Activated naive CD4-positive, alpha-beta T cell (primary cell): ENCODE data around the gene CKAP5.

Experiments
- DNase-seq, 4 experiments: peaks; one replicate each; lab custom pipeline; 2025; lab: John Stamatoyannopoulos, UW

Gene CKAP5

DNA sequence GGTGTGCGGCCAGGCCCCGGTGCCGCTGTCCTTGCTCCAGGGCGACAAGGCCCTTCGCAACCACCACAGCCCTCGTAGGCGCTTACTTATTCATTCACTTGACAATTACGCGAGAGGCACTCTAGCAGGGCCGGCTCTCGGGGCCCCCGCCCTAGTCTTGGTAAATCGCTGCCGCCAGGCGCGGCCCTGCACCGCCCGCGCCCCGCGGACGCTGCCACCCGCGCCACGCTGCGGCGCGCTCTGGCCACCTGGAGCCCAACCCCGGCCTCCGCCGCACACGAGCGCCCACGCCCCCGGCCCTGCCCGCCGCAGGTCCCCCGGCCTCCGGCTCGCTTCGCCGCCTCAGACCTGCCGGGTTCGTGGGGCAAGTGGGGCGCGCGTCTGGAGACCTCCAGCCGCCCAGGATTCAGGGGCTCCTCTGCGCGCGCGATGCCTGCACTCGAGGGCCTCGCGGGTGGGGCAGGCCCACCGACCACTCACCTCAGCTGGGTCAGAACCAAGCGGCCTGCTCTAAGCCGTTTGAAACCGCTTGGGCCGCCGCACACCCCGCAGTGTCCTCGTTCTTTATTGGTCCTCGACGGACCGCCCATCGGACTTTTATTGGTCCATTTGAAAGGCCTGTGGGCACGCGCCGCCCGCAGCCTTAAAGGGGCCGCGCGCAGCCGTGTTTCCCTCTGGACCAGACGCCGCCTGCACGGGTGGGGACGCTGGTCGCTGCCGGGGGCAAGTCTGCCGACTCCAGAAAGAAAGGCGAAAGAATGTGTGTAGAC, at the start of gene CKAP5:
CKAP5 (minus strand) TSS at position 541 of the 770 bp plus-strand sequence. CDS start 25,049 bp downstream, outside the sequence.
- DNase-seq = peak; percentile 66 to 75 (median 70)

GRCh38 chr11:46895821-46896220, 49.7 kb upstream of the CKAP5 start:
- DNase-seq = no peak

DNA sequence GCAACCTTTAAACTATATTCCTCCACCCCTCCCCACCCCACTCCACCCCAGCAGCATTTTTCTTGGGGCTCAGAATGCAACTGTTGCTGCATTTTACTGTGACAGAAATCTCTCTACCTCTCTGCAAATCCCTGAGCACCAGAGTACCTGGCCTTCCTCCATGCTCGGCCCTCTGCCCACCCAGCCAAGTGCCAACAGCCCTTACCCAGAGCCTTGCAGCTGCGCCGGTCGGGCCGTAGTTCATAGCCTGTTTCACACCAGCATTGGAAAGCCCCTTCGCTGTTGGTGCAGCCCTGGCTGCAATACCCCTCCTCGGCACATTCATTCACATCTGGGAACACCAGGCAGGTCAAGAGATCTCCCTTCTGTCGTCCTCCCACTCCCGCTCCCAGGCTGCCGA, 48.9 kb upstream of the CKAP5 start:
- DNase-seq = no peak

DNA sequence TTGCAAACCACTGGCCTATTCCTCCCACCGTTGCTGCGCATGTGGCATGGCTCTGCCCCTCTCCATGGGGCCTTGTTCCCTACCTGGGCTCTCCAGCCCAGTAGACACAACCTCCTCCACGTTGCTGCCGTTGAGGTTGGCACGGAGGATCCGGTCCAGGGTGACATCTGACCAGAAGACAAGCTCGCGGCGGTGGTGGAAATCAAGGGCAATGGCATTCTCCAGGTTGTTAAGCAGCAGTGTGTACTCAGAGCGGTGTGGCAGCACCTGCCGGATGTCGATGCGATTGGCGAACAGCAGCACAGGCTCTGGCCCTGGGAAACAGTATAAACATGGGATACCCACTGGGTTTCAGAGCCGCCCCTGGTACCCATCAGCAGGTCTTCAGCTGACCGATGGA, 48.4 kb upstream of the CKAP5 start:
- no peak for DNase-seq

- DNase-seq = no peak
Observed at GRCh38 chr11:46892838-46893237, 46.8 kb upstream of the CKAP5 start.

- DNase-seq = no peak
Observed at GRCh38 chr11:46892109-46892508, 46.0 kb upstream of the CKAP5 start.

GRCh38 chr11:46890665-46891064, 44.6 kb upstream of the CKAP5 start:
- DNase-seq = no peak

DNA sequence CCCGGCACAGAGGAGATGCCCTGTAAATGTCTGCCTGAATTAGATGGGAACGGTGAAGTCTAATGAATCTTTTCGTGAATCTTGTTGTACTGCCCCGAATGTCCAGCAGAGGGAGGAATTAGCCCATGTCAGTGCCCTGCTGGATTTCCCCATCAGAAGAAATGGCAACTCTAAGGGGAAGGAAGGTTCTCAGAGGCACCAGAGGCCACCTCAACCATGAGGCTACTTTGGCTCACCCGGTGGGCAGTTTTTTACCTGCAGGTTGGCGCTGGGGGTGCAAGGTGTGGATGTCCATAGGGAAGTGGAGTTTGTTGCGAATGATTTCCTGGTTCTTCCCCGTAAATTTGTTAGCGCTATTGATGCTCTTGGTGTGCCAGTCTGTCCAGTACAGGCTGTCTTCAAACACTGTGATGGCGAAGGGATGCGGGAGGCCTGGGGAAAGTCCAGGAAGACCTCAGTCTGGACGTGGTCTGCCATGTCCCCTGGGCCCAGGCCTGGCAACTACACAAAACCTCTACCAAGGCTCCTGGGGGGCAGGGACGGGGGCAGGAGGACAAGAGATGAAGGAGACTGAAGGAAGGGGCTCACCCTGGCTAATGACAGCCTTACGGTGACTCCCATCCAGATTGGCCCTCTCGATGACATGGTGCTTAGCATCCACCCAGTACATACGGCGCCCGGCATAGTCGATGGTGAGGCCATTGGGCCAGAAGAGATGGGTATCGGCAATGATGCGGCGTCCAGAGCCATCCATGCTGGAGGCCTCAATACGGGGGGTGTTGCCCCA, 43.8 kb upstream of the CKAP5 start:
- peak; percentile 24 to 68 (median 48) for DNase-seq

- DNase-seq = no peak
Observed at GRCh38 chr11:46889251-46889650, 43.2 kb upstream of the CKAP5 start.

DNA sequence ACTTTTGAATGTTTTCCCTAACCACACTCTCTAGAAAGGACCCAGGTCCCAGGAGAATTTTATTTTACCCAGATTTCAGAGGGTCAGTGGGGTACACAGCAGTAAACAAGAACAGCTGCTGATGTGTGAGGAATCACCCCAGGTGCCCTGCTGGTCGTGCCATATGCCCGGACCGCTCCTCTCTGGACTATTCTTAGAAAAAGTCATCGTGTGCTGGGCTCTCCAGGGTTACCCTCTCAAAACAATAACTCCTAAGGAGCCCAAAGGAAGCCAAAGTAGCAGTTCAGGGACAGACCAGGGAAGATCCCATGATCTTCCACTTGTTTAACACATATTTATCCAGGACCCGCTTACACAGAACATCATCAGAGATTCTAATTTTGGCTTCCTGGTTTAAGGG, 42.6 kb upstream of the CKAP5 start:
- no peak for DNase-seq

DNA sequence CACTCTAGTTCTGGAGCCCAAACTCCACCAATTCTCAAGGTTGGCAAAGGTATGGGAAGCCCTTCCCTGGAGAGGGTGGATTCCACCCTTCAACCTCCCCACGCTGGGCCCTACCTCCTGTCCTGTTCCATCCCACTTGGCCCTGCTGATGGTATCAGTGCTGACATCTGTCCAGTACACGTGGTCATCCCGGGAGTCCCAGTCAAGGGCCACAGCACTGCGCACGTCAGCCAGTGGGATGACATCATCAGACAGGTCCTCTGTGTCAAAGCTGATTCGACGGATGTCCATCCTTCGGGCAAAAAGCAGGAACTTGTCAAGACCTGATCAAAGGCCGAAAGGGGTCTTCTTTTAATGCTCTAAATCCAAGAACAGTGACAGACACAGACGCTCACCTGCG, 40.1 kb upstream of the CKAP5 start:
- DNase-seq = no peak

DNA sequence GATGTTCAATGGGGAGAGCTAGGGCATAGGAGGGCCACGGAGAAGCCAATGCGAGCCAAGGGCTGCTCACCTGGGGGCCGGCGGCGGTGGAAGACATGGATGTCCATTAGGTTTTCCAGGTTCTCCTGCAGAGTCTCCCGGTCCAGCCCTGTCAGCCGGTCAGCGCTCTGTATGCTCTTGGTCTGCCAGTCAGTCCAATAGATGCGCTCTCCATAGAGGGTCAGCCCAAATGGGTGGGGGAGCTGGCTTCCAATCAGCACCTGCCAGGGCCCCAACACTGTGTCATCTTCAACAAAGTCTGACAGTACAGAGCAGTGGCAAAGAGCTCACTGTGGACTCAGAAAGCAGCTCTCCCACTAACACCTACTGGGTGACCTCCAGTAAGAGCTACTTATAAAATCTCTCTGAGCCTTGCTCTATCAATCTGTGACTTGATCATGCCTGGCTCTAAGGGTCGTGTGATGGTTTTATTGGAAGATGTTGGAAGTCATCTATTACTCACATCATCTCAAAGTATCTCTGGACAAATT, 33.0 kb upstream of the CKAP5 start:
- DNase-seq = no peak

DNA sequence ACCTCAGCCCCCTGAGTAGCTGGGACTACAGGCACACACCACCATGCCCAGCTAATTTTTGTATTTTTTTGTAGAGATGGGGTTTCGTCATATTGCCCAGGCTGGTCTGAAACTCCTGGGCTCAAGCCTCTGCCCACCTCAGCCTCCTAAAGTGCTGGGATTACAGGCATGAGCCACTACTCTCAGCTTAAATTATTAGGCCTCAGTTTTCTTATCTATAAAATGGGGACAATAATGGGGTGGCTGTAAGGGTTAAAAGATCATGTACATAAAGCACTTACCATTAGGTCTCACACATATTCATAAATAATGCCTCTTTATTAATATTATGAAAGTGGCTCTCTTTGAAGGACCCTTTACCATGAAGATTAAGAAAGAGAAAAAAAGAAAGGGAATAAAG, 31.5 kb upstream of the CKAP5 start:
- no peak for DNase-seq

GRCh38 chr11:46876471-46876870, 30.4 kb upstream of the CKAP5 start:
- no peak for DNase-seq

GRCh38 chr11:46874586-46874985, 28.5 kb upstream of the CKAP5 start:
- no peak for DNase-seq

DNA sequence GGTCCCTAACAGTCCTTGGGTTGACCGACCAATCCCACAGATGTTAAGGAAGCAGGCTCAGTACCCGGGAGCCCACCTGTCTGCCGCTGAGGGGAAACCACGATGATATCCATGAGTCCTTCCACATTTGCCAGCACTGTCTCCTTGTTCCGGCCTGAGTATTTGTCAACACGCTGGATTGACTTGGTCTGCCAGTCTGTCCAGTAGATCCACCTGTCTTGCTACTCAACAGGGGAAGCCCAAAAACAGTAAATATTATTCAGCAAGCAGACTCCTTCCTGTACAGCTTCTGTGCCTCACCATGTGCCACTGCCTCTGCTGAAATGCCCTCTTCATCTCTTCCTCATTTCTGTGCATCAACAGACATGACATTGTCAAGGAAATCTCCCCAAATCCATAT, 22.8 kb upstream of the CKAP5 start:
- no peak for DNase-seq

DNA sequence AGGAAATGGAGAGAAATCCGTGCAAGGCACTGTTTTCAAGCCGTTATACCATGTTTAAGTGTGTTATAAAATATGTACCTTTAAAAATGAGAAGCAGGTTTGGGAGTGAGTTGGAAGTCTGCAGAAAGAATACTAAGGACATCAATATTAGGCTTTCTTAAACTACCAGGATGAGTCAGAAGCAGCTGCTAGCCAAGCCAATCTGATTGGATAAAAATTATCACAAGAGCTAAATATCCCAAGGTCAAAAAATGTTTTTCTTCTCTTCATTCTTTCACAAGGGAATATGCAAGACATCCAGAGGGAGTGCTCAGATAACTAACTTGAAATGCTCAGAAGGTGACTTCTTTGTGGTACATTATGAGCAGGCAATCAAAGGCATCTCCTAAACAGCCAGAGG, 19.3 kb upstream of the CKAP5 start:
- DNase-seq = no peak

DNA sequence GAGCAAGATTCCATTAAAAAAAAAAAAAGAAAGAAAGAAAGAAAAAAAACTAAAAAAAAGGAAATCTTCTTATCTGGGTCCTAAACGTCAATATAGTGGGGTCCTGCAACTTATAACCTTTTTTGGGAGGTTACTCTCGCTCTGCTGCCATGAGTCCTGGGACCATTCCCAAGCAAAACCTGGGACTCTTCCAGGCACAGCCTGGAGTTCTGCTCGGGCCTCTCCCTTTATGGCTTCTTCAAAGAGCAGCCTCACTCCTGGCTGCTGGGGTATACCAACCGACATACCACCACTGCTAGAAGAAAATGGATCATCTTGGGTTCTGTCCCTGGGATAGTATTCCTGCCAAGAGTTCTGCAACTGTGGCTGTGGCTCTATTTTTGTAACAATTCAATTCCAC, 14.1 kb upstream of the CKAP5 start:
- no peak for DNase-seq

- no peak for DNase-seq
Observed at GRCh38 chr11:46858920-46859546, 13.0 kb upstream of the CKAP5 start.

DNA sequence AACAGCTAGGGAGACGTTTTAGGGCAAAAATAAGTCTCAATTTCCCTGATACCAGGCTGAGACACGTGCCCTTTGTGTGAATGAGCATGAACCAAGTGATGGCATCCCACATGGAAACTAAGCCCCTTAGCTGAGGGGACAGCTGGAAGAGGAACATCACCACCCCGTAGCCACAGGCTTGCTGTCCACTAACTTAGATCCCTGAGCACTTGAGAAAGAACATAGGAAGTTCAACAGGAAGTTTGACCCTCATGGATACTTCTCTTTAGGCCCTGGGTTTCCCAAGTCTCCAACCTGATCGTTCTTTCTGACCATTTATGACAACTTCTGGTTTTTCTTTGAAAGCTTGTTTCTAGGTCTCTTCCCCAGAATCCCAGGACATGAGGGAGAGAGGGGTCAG, 11.6 kb upstream of the CKAP5 start:
- no peak for DNase-seq

- no peak for DNase-seq
Observed at GRCh38 chr11:46856605-46857343, 10.7 kb upstream of the CKAP5 start.

GRCh38 chr11:46855863-46856262, 9.8 kb upstream of the CKAP5 start:
- DNase-seq = no peak
